Endometrial microvascular endothelial cells (primary cell): ENCODE results near the gene RUBCNL. TPM values are rescaled to one million over a fixed set of nuclear protein-coding genes. Genes with fewer than 3 reads are reported as not detected.

Experiments used
- in situ Hi-C: cut with HindIII; loops from 2 replicates; pipeline ENCODE4 v1.10.0; 2017; ENCODE audit warnings: low sequenced_read_pairs, low pct_unique_long_range_greater_than_20kb; ENCODE audit errors: inconsistent ontology term
- total RNA-seq: library from RNA; depleted of rRNA; stranded (reverse); fragments of >200 nt; gene quantifications from one replicate; pipeline ENCODE4 v1.2.3, GENCODE V29; 2015; ENCODE audit errors: inconsistent ontology term

The RUBCNL gene
- total RNA-seq, 1 donor from 2014 or later: not detected

- in situ Hi-C loops: no loop called here
Measured at GRCh38 chr13:46345866-46346265, 41.2 kb downstream of the RUBCNL start.

- in situ Hi-C loops: no loop called here
Measured at GRCh38 chr13:46345398-46345797, 41.7 kb downstream of the RUBCNL start.

- in situ Hi-C loops: no loop called here
Measured at GRCh38 chr13:46343279-46343994, 43.6 kb downstream of the RUBCNL start.

- in situ Hi-C loops: no loop called here
Measured at GRCh38 chr13:46342538-46342937, 44.5 kb downstream of the RUBCNL start.

- in situ Hi-C loops: no loop called here
Measured at GRCh38 chr13:46341112-46341711, 45.8 kb downstream of the RUBCNL start.

GRCh38 chr13:46340631-46341111, 46.4 kb downstream of the RUBCNL start:
- in situ Hi-C loops: no loop called here

GRCh38 chr13:46340011-46340410, 47.0 kb downstream of the RUBCNL start:
- in situ Hi-C loops: no loop called here

- in situ Hi-C loops: no loop called here
Measured at GRCh38 chr13:46339035-46339666, 47.9 kb downstream of the RUBCNL start.

GRCh38 chr13:46337700-46338099, 49.4 kb downstream of the RUBCNL start:
- in situ Hi-C loops: no loop called here

- in situ Hi-C loops: no loop called here
Measured at GRCh38 chr13:46334035-46334822, 52.8 kb downstream of the RUBCNL start.

GRCh38 chr13:46332772-46333171, 54.3 kb downstream of the RUBCNL start:
- in situ Hi-C loops: no loop called here

GRCh38 chr13:46329624-46330023, 57.4 kb downstream of the RUBCNL start:
- in situ Hi-C loops: no loop called here

- in situ Hi-C loops: no loop called here
Measured at GRCh38 chr13:46327246-46327645, 59.8 kb downstream of the RUBCNL start.

- in situ Hi-C loops: no loop called here
Measured at GRCh38 chr13:46324976-46325375, 62.1 kb downstream of the RUBCNL start.

- in situ Hi-C loops: no loop called here
Measured at GRCh38 chr13:46321494-46322225, 65.4 kb downstream of the RUBCNL start.

- in situ Hi-C loops: no loop called here
Measured at GRCh38 chr13:46320821-46321220, 66.2 kb downstream of the RUBCNL start.

- in situ Hi-C loops: no loop called here
Measured at GRCh38 chr13:46320406-46320805, 66.6 kb downstream of the RUBCNL start.

GRCh38 chr13:46318986-46319385, 68.1 kb downstream of the RUBCNL start:
- in situ Hi-C loops: no loop called here

GRCh38 chr13:46317120-46317519, 69.9 kb downstream of the RUBCNL start:
- in situ Hi-C loops: no loop called here
